Right hindlimb (tissue), 1 donor: ENCODE measurements around the gene TSC22D2.
"Not testable (repeated sequence)": the region's sequence is repeated elsewhere in the genome, so short reads cannot be mapped to it uniquely, and the experiment has no call there.

Source experiments
- DNase-seq: peaks from one replicate; pipeline ENCODE4 v3.0.0-alpha.2; 2018

TSC22D2 gene

DNA sequence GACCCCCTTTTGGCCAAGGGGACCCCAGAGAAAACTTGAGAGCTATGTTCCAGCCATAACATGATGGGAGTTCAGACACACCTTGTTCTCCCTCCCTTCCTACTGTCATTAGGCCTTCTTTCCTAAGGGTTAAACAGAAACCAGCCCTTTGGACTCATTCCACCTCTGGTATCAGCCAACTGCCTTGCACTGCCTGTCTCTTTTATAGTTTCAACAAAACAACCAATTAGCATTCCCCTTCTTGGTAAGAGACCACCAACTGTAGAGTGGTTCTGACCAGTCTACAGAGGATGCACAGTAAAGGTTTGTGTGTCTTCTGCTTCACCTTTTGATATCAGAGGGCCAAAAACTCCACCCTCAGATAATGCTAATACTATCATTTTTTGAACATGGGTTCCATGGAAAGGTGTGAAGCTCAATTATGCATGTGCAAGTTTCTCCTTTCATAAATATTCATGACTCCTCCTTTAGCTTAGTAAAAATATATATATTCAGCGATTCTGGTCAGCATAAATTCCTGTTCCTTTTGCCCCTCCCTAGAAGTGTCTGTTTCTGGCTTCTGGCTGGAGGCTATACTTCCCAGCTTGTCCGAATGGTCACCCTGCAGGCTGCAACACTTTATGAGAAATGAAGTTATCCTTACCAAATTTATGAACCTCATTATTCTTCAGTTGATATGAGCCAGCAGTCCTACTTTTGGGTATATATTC lies 82.3 kb downstream of the TSC22D2 start:
- DNase-seq = no peak

DNA sequence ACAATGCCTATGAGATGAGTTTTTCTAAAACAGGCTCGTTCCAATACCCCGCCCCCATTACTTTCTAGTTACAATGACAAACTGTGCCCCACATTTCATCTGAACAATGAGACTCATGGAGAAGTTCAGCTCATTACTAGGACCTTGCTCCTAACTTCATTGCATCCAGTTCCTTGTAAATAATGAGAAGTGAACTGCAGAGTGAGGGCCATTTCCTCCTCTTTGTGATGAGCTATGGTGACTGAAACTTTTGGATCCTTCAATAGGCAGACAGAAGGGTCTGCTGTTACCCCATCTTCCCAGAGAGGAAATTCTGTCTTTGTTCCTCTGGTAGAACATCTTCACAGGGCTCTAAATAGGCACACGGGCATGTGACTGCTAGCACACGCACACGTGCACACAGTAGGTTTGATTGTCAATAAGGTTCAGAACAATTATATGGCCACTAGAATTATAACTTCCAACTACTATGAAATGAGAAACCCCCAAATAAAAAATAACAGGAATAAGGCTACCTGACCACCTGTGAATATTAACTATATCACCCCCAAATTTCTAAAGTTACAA lies 86.4 kb downstream of the TSC22D2 start:
- no peak for DNase-seq

DNA sequence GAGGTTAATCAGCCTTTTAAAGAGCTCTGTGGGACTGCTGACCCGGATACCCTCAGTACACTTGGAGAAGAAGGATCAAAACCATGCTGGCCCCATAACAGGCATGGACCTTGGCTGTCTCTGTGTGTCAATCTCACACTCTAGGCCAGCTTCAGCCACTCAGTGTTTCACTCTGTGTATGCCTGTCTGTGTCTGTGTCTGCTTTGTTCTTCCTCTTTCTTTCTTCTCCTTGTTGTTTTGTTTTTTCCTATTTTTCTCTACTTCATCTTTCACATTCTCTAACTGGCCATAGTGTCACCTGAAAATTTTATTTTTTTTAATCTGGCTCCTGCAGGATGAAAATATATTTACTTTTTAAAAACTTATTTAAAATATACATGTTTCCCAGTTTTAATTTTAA lies 87.1 kb downstream of the TSC22D2 start:
- DNase-seq = no peak

GRCh38 chr3:150495563-150496168 lies 87.6 kb downstream of the TSC22D2 start:
- no peak for DNase-seq

DNA sequence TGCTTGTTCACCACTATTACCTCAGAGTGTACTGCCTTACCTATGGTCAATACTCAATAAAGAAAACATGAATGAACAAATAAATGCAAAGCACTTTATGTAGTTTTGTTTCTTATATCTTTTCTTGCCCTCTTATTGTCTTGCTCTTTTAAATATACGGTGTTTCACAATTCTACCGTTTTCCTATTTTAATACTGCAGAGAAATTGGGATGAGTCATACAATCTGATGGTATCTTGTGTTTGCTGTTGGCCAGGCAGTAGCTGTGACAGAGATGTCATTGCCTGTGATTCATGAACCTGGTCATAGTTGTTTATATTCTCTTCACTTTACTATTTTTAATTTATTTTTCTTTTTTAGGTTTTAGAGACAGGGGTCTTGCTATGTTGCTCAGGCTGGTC lies 89.9 kb downstream of the TSC22D2 start:
- DNase-seq = no peak

GRCh38 chr3:150500960-150501359 lies 92.9 kb downstream of the TSC22D2 start:
- DNase-seq = not testable (repeated sequence)

DNA sequence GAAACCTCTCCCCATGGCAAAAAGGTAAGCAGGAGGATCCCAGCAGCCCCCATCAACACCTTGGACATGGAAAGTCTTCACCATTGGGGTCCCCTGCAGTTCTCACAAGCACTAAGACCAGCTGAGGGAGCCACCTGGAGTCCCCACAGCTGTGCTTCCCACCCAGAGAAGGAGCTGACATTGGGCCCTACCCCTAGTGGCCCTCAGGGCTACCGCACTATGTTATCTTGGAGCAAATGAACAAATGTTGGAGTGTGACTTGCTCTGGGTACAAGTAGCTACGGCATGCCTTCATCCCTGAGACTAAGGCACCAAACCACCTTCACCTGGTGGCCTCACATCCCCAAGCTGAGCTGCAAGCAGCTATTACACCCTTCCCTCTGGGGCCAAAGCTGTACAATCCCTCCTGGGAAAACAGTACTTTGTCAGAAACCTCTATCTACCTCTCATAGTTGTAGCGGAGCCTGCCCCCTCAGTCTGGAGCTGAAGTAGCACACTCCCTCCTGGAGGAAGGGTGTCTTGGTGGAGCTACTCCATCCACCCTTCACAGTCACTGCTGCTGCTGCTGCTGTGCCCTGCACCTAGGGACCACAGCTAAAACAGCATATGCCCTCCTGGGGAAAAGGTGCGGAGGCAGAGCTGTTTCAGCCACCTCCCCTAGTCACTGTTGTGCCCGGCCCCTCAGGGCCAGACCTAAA lies 95.5 kb downstream of the TSC22D2 start:
- DNase-seq = no peak

GRCh38 chr3:150504483-150504882 lies 96.4 kb downstream of the TSC22D2 start:
- no peak for DNase-seq

DNA sequence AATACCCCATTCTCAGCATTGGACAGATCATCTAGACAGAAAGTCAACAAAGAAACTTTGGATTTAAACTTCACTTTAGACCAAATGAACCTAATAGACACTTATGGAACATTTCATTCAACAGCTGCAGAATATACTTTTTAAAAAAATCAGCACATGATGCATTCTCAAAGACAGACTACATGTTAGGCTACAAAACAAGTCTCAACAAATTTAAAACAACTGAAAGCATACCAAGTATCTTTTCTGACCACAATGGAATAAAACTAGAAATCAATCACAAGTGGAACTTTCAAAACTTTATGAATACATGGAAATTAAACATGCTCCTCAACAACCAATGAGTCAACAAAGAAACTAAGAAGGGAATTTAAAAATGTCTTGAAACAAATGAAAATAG lies 100.3 kb downstream of the TSC22D2 start:
- no peak for DNase-seq

DNA sequence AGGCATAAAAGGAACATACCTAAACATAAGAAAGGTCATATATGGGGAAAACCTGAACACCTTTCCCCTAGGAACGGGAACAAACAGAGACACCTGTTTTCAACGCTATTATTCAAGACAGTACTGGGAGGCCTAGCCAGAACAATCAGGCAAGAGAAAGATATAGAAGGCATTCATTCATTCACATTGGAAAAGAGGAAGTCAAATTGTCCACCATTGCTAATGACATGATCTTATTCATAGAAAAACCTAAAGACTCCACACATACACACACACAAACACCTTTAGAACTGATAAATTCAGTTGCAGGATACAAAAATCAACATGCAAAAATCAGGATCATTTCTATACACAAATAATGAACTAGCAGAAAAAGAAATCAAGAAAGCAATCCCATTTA lies 101.7 kb downstream of the TSC22D2 start:
- no peak for DNase-seq

DNA sequence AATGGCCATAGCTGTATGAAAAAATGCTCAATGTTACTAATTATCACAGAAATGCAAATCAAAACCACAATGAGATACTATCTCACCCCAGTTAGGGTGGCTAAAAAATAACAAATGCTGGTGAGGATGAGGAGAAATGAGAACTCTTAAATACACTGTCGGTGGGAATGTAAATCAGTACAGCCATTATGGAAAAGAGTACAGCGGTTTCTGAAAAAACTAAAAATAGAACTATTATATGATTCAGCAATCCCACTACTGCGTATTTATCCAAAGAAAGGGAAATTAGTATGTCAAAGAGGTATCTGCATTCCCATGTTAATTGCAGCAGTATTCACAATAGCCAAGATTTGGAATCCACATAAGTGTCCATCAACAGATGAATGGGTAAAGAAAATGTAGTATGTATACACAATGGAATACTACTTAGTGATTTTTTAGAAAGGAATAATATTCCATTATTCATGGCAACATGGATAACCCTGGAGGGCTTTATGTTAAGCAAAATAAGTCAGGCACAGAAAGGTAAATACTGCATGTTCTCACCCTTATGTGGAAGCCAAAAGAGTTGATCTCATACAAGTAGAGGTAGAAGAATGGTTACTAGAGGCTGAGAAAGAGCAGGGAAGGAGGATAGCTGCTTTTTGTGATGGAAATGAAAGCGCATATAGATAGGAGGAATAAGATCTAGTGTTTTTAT lies 103.2 kb downstream of the TSC22D2 start:
- no peak for DNase-seq

- DNase-seq = no peak
These were observed 107.1 kb downstream of the TSC22D2 start for GRCh38 chr3:150515210-150515609.
